ENCODE measurements around the gene IQGAP1. TPM values are rescaled to one million over a fixed set of nuclear protein-coding genes. Genes with fewer than 3 reads are reported as not detected.
"Not testable (repeated sequence)": the region's sequence is repeated elsewhere in the genome, so short reads cannot be mapped to it uniquely, and the experiment has no call there.

Gene IQGAP1, protein sequence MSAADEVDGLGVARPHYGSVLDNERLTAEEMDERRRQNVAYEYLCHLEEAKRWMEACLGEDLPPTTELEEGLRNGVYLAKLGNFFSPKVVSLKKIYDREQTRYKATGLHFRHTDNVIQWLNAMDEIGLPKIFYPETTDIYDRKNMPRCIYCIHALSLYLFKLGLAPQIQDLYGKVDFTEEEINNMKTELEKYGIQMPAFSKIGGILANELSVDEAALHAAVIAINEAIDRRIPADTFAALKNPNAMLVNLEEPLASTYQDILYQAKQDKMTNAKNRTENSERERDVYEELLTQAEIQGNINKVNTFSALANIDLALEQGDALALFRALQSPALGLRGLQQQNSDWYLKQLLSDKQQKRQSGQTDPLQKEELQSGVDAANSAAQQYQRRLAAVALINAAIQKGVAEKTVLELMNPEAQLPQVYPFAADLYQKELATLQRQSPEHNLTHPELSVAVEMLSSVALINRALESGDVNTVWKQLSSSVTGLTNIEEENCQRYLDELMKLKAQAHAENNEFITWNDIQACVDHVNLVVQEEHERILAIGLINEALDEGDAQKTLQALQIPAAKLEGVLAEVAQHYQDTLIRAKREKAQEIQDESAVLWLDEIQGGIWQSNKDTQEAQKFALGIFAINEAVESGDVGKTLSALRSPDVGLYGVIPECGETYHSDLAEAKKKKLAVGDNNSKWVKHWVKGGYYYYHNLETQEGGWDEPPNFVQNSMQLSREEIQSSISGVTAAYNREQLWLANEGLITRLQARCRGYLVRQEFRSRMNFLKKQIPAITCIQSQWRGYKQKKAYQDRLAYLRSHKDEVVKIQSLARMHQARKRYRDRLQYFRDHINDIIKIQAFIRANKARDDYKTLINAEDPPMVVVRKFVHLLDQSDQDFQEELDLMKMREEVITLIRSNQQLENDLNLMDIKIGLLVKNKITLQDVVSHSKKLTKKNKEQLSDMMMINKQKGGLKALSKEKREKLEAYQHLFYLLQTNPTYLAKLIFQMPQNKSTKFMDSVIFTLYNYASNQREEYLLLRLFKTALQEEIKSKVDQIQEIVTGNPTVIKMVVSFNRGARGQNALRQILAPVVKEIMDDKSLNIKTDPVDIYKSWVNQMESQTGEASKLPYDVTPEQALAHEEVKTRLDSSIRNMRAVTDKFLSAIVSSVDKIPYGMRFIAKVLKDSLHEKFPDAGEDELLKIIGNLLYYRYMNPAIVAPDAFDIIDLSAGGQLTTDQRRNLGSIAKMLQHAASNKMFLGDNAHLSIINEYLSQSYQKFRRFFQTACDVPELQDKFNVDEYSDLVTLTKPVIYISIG (N-terminal part only)
- 100 to 1,000 TPM; 217 to 221 TPM for total RNA-seq

DNA sequence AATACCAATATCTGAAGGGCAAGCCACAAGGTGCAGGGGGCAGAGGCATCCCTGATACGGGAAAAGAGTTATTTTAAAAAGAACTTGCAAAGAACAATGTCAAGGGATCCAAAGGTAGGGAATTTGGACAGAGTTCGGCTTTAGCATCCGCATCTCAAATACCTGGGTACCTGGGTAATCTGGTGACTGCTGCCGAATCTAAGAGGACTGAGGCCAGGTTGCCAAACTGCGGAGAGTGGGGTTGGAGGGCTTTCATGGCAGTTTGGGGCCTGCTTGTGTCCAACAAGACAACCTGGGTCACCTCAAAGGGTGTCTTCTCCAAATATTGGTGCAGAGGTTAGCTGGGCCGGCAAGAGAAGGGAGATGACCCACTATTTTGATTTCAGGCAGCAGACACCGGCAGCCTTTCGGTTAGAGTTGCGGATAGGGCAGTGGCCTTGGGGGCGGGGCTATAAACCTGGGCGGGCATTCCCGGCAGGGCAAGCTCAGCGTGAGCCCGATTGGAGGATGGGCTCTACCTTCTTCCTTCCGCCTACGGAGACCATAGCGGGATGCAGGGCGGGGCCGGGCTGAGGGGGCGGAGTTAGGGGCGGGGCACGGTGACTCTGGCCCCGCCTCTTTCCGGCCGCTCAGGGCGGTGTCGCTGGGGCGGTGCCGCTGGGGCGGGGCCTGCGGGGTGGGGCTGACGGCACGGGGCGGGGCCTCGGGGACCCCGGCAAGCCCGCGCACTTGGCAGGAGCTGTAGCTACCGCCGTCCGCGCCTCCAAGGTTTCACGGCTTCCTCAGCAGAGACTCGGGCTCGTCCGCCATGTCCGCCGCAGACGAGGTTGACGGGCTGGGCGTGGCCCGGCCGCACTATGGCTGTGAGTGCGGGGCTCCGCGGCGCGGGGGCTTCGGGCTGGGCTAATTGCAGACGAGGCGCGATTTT lies at the start of gene IQGAP1:
Gene IQGAP1, plus strand, starts transcription at position 709 of the 928 bp plus-strand sequence. Its CDS starts 100 bp downstream, at position 809.
- Mint-ChIP-seq H3K4me3 (peak within 1 kb of the TSS; percentile 95), H3K4me1 (peaks cover 45% of the 10 kb centered on the region), H3K36me3 (peaks cover 32% of the 10 kb centered on the region), H3K27ac (peak within 1 kb of the TSS; percentile 94), H3K9me3 (ENCODE audit: low read depth) (no peaks in the 10 kb centered on the region), H3K27me3 (no peaks in the 10 kb centered on the region)
- CTCF ChIA-PET = interaction anchor here (0.8 to 6.2 kb wide), 12 partner anchors 11 to 498 kb away, joined by 3 to 54 read pairs (median 7); no protein-coding TSS in a partner anchor
- ATAC-seq (peak; percentile 93), DNase-seq (peak; percentile 99)

- no peak overlapping the region for H3K4me3 Mint-ChIP-seq
- H3K4me1 Mint-ChIP-seq = peaks cover 20% of the 10 kb centered on the region
- DNase-seq (no peak), ATAC-seq (no peak)
- no peaks in the 10 kb centered on the region for H3K27me3 Mint-ChIP-seq
- CTCF ChIA-PET = no interaction called here
- no peaks in the 10 kb centered on the region for H3K9me3 Mint-ChIP-seq (ENCODE audit: low read depth)
- no peaks in the 10 kb centered on the region for H3K36me3 Mint-ChIP-seq
- no peak overlapping the region for H3K27ac Mint-ChIP-seq
These were observed 49.5 kb upstream of the IQGAP1 start for GRCh38 chr15:90338532-90338931.

- ATAC-seq (no peak), DNase-seq (no peak)
- Mint-ChIP-seq H3K27ac (no peak overlapping the region), H3K4me3 (no peak overlapping the region), H3K36me3 (no peaks in the 10 kb centered on the region), H3K9me3 (ENCODE audit: low read depth) (no peaks in the 10 kb centered on the region), H3K27me3 (no peaks in the 10 kb centered on the region), H3K4me1 (peaks cover 20% of the 10 kb centered on the region)
- CTCF ChIA-PET = interaction anchor here (1.1 kb wide), 1 partner anchor 20 kb away, joined by 3 read pairs; no protein-coding TSS in a partner anchor
These were observed 47.7 kb upstream of the IQGAP1 start for GRCh38 chr15:90340345-90340744.

GRCh38 chr15:90343302-90343790 lies 44.7 kb upstream of the IQGAP1 start:
- Mint-ChIP-seq H3K4me1 (peaks cover 10% of the 10 kb centered on the region), H3K27me3 (peaks cover 2% of the 10 kb centered on the region), H3K4me3 (no peak overlapping the region), H3K9me3 (ENCODE audit: low read depth) (no peaks in the 10 kb centered on the region), H3K36me3 (no peaks in the 10 kb centered on the region), H3K27ac (no peak overlapping the region)
- CTCF ChIA-PET = interaction anchor here (0.9 kb wide), 2 partner anchors 19 to 179 kb away, joined by 3 read pairs; no protein-coding TSS in a partner anchor
- ATAC-seq (no peak), DNase-seq (no peak)

- Mint-ChIP-seq H3K27me3 (peaks cover 6% of the 10 kb centered on the region), H3K4me1 (peaks cover 9% of the 10 kb centered on the region), H3K36me3 (no peaks in the 10 kb centered on the region), H3K4me3 (no peak overlapping the region), H3K9me3 (ENCODE audit: low read depth) (no peaks in the 10 kb centered on the region), H3K27ac (no peak overlapping the region)
- DNase-seq (no peak), ATAC-seq (no peak)
- CTCF ChIA-PET = interaction anchor here (0.6 to 2.1 kb wide), 5 partner anchors 17 to 138 kb away, joined by 3 to 8 read pairs (median 3); no protein-coding TSS in a partner anchor
These were observed 43.4 kb upstream of the IQGAP1 start for GRCh38 chr15:90344662-90345061.

DNA sequence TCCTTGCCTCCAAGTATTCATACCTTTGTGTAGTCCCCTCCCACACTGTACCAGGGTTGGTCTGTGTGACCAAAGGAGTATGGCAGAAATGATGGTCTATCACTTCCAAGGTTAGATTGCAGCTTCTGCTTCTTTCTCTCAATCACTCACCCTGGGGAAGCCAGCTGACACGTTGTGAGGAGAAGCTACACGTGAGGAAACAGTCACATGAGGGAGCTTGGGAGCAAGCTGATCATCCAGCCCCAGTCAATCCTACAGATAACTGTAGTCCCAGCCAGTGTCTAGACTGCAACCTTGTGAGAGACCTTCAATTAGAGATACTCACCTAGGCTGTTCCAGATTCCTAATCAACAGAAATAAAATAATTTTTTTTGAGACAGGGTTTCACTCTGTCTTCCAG lies 42.2 kb upstream of the IQGAP1 start:
- Mint-ChIP-seq H3K27me3 (peaks cover 11% of the 10 kb centered on the region), H3K4me1 (peaks cover 15% of the 10 kb centered on the region), H3K27ac (no peak overlapping the region), H3K4me3 (no peak overlapping the region), H3K36me3 (no peaks in the 10 kb centered on the region), H3K9me3 (ENCODE audit: low read depth) (no peaks in the 10 kb centered on the region)
- DNase-seq = no peak
- no peak for ATAC-seq
- CTCF ChIA-PET = interaction anchor here (1.0 to 2.1 kb wide), 3 partner anchors 16 to 137 kb away, joined by 3 to 8 read pairs (median 3); no protein-coding TSS in a partner anchor

DNA sequence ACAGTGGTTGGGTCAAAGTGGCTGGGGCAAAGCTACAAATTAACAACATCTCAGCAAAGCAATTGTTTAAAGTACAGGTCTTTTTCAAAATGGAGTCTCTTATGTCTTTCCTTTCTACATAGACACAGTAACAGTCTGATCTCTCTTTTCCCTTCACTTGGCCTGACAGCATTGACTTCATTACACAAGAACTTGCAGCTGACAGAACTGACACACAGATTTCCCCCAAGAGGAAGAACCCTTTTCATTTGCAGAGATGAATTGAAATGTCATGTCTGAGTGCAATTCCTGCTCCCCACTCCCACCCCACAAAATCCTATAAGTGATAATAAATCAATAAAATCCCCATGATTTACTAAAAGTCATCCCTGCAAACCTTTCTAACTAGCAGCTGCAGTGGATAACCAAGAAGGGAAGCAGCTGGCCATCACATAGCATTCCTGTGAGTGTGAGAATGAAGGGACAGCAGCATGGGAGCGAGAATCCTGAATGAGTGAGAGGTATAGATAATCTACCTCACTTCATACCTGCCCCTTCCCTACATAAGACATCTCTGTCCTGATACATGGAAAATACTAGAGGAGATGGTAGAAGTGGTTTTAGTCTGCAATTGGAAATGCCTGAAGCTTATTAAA lies 40.5 kb upstream of the IQGAP1 start:
- DNase-seq; H3K9me3 Mint-ChIP-seq (ENCODE audit: low read depth); H3K36me3 Mint-ChIP-seq; H3K4me3 Mint-ChIP-seq; H3K27ac Mint-ChIP-seq; ATAC-seq; CTCF ChIA-PET: not testable (repeated sequence)
- Mint-ChIP-seq H3K4me1 (peaks cover 21% of the 10 kb centered on the region), H3K27me3 (peaks cover 11% of the 10 kb centered on the region)

DNA sequence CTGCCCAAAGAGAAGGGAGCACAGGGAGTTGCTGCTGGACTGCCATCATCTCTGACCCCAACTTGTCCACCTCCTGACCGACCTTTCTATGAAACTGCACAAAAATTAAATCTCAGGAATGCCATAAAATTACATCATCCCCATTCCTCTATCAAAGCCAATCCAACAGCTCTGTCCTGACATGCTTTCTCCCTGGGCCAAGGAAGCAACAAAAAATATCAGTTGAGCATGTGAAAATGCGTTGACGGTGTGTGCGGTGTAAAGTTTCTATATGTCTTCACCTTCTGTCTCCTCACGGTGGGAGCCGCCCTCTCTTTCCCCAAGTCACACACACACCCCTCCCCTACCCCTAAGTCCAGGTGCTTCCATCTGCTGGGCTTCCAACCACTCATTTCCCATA lies 39.6 kb upstream of the IQGAP1 start:
- DNase-seq = no peak
- H3K4me3 Mint-ChIP-seq = no peak overlapping the region

GRCh38 chr15:90349072-90349471 lies 39.0 kb upstream of the IQGAP1 start:
- H3K36me3 Mint-ChIP-seq = no peaks in the 10 kb centered on the region
- DNase-seq (no peak), ATAC-seq (no peak)
- H3K9me3 Mint-ChIP-seq (ENCODE audit: low read depth) = no peaks in the 10 kb centered on the region
- no peak overlapping the region for H3K27ac Mint-ChIP-seq
- peaks cover 21% of the 10 kb centered on the region for H3K4me1 Mint-ChIP-seq
- peaks cover 11% of the 10 kb centered on the region for H3K27me3 Mint-ChIP-seq
- CTCF ChIA-PET = interaction anchor here (1.4 kb wide), 1 partner anchor 29 kb away, joined by 4 read pairs; no protein-coding TSS in a partner anchor
- H3K4me3 Mint-ChIP-seq = no peak overlapping the region

More for the DNA sequence above, 39.6 kb upstream of the IQGAP1 start:
- Mint-ChIP-seq H3K36me3 (no peaks in the 10 kb centered on the region), H3K9me3 (ENCODE audit: low read depth) (no peaks in the 10 kb centered on the region), H3K27ac (no peak overlapping the region), H3K27me3 (peaks cover 11% of the 10 kb centered on the region), H3K4me1 (peaks cover 19% of the 10 kb centered on the region)
- CTCF ChIA-PET = no interaction called here
- no peak for ATAC-seq

DNA sequence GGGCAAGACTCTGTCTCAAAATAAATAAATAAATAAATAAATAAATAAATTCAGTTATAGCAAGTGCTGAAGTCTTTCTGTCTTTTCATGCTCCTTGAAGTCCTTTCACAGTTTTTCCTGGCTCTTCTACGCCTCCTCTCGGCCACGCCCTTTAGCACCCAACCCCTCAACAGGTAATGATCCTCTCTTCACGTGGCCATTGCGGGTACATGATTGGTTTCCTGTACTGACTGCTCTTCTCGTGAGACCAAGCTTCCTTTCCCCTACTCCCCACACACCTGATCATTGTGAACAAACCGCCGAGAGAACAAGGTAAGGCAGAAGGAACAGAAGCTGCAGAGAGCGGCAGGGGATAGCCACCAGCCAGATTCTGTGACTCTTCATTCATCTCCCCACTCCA lies 38.2 kb upstream of the IQGAP1 start:
- peaks cover 11% of the 10 kb centered on the region for H3K27me3 Mint-ChIP-seq
- no peaks in the 10 kb centered on the region for H3K36me3 Mint-ChIP-seq
- no peak for ATAC-seq
- H3K27ac Mint-ChIP-seq = no peak overlapping the region
- H3K9me3 Mint-ChIP-seq (ENCODE audit: low read depth) = no peaks in the 10 kb centered on the region
- H3K4me1 Mint-ChIP-seq = peaks cover 25% of the 10 kb centered on the region
- CTCF ChIA-PET = interaction anchor here (1.4 kb wide), 1 partner anchor 30 kb away, joined by 4 read pairs; no protein-coding TSS in a partner anchor
- peak overlapping the region; percentile 5 for H3K4me3 Mint-ChIP-seq
- peak; percentile 71 for DNase-seq

DNA sequence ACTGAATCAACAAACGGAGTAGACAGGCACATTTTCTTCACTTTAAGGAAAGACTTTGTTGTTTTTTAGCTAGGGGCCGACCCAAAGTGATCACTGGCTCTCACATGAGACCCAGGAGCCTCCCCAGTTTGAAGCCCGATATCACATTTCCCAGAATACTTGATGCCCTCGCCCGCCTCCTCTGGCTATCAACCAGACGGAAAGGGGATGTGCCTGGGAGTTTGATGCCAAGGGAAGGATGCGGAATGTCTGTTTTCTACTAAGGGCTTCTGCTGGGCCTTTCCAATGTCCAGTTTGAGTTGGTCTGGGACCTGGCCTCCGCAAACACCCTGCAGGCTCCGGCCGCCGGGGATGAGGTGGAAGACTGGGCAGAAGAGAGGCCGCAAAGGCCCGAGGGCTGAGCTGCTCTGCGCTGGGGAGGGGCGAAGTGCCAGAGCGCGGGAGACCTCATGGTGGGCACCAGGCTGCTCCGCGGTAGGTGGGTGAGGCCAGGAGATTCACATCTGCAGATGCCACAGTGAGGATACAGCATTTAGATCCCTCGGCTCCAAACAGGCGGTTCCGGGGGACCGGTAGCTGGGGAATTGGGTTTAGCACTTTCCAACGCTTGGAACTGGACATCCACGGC lies 36.4 kb upstream of the IQGAP1 start:
- H3K4me1 Mint-ChIP-seq = peaks cover 25% of the 10 kb centered on the region
- H3K27ac Mint-ChIP-seq = peak overlapping the region; percentile 67
- H3K27me3 Mint-ChIP-seq = peaks cover 11% of the 10 kb centered on the region
- H3K36me3 Mint-ChIP-seq = no peaks in the 10 kb centered on the region
- H3K4me3 Mint-ChIP-seq = peak overlapping the region; percentile 81
- DNase-seq (no peak), ATAC-seq (peak; percentile 25)
- CTCF ChIA-PET = interaction anchor here (0.8 to 2.5 kb wide), 5 partner anchors 10 to 62 kb away, joined by 3 to 16 read pairs (median 4); no protein-coding TSS in a partner anchor
- no peaks in the 10 kb centered on the region for H3K9me3 Mint-ChIP-seq (ENCODE audit: low read depth)
